ENCODE measurements around the gene DDT.
"Not testable (repeated sequence)": the region's sequence is repeated elsewhere in the genome, so short reads cannot be mapped to it uniquely, and the experiment has no call there.

DNA sequence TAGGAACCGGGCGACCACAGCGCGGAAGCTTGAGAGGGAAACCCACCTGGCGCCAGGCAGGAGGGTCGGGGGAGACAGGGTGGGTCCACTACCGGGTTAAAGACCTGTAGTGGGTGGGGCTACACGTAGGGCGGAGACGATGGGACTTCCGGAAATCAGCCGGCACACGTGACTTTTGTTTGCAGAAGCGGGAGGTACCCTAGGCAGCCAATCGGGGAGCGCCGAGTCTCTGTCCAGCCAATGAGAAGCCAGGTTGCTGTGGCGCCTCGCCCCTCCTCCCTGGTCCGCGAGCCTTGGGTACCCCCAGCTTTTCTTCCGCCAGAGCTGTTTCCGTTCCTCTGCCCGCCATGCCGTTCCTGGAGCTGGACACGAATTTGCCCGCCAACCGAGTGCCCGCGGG, 7.7 kb downstream of the DDT start, which contains the start of gene DDTL:
- not testable (repeated sequence) for TF ChIP-seq POLR2AphosphoS5 (IDR thresholded peaks at IDR 0.05; ENCODE audit: borderline replicate concordance, low read depth, low read length); EZH2 (IDR thresholded peaks at IDR 0.05)
